Measurements from ENCODE around the gene GLB1L.

The GLB1L gene

GRCh38 chr2:219278655-219279150 is 33.5 kb upstream of the GLB1L start:
- no peak for TF ChIP-seq FOXP2 (optimal IDR thresholded peaks at IDR 0.05; ENCODE audit: control extremely low read depth, extremely low read length, insufficient read depth)
- TF ChIP-seq POLR2AphosphoS5 (IDR thresholded peaks at IDR 0.05; ENCODE audit: borderline replicate concordance, low read depth, low read length), result no peak
- no peak for TF ChIP-seq EZH2 (IDR thresholded peaks at IDR 0.05)
- H3K36me3 ChIP-seq (ENCODE audit: insufficient read depth, low read length), result peaks cover 4% of the 10 kb centered on the region; the same call in 1 of the 2 replicates
- H3K27ac ChIP-seq, result peak overlapping the region; percentile 89
- no peaks in the 10 kb centered on the region for H3K9me3 ChIP-seq (ENCODE audit: low read depth, low read length)
- H3K4me3 ChIP-seq, result peak overlapping the region; percentile 83
- DNase-seq (ENCODE audit: low read depth, low spot score), result no peak
- peak overlapping the region; percentile 72 for H3K9ac ChIP-seq (ENCODE audit: insufficient read length)

GRCh38 chr2:219277703-219278654 is 32.7 kb upstream of the GLB1L start:
- Histone ChIP-seq H3K9me3 (ENCODE audit: low read depth, low read length) (no peaks in the 10 kb centered on the region), H3K27ac (peak overlapping the region; percentile 89), H3K9ac (ENCODE audit: insufficient read length) (peak overlapping the region; percentile 72), H3K36me3 (ENCODE audit: insufficient read depth, low read length) (peaks cover 4% of the 10 kb centered on the region; the same call in 1 of the 2 replicates), H3K4me3 (peak overlapping the region; percentile 83)
- TF ChIP-seq EZH2 (IDR thresholded peaks at IDR 0.05) (no peak), POLR2AphosphoS5 (IDR thresholded peaks at IDR 0.05; ENCODE audit: borderline replicate concordance, low read depth, low read length) (no peak), FOXP2 (optimal IDR thresholded peaks at IDR 0.05; ENCODE audit: control extremely low read depth, extremely low read length, insufficient read depth) (no peak)
- DNase-seq (ENCODE audit: low read depth, low spot score), result peak; percentile 34

- H3K27ac ChIP-seq, result no peak overlapping the region
These were observed 29.2 kb upstream of the GLB1L start for GRCh38 chr2:219274361-219274921.

GRCh38 chr2:219273937-219274336 is 28.7 kb upstream of the GLB1L start:
- TF ChIP-seq POLR2AphosphoS5 (IDR thresholded peaks at IDR 0.05; ENCODE audit: borderline replicate concordance, low read depth, low read length), result no peak
- no peak for TF ChIP-seq FOXP2 (optimal IDR thresholded peaks at IDR 0.05; ENCODE audit: control extremely low read depth, extremely low read length, insufficient read depth)
- no peak for TF ChIP-seq EZH2 (IDR thresholded peaks at IDR 0.05)
- Histone ChIP-seq H3K27ac (no peak overlapping the region), H3K36me3 (ENCODE audit: insufficient read depth, low read length) (no peaks in the 10 kb centered on the region), H3K9me3 (ENCODE audit: low read depth, low read length) (no peaks in the 10 kb centered on the region), H3K4me3 (no peak overlapping the region), H3K9ac (ENCODE audit: insufficient read length) (no peak overlapping the region)
- DNase-seq (ENCODE audit: low read depth, low spot score), result no peak

More at GRCh38 chr2:219274361-219274921, 29.2 kb upstream of the GLB1L start:
- Histone ChIP-seq H3K9ac (ENCODE audit: insufficient read length) (peak overlapping the region; percentile 48), H3K4me3 (no peak overlapping the region), H3K9me3 (ENCODE audit: low read depth, low read length) (no peaks in the 10 kb centered on the region), H3K36me3 (ENCODE audit: insufficient read depth, low read length) (no peaks in the 10 kb centered on the region)
- no peak for DNase-seq (ENCODE audit: low read depth, low spot score)
- TF ChIP-seq EZH2 (IDR thresholded peaks at IDR 0.05), result no peak
- TF ChIP-seq FOXP2 (optimal IDR thresholded peaks at IDR 0.05; ENCODE audit: control extremely low read depth, extremely low read length, insufficient read depth), result no peak
- TF ChIP-seq POLR2AphosphoS5 (IDR thresholded peaks at IDR 0.05; ENCODE audit: borderline replicate concordance, low read depth, low read length), result no peak

- H3K9ac ChIP-seq (ENCODE audit: insufficient read length), result no peak overlapping the region
- H3K9me3 ChIP-seq (ENCODE audit: low read depth, low read length), result no peaks in the 10 kb centered on the region
- no peak for TF ChIP-seq EZH2 (IDR thresholded peaks at IDR 0.05)
- no peak for TF ChIP-seq FOXP2 (optimal IDR thresholded peaks at IDR 0.05; ENCODE audit: control extremely low read depth, extremely low read length, insufficient read depth)
- TF ChIP-seq POLR2AphosphoS5 (IDR thresholded peaks at IDR 0.05; ENCODE audit: borderline replicate concordance, low read depth, low read length), result no peak
- H3K4me3 ChIP-seq, result no peak overlapping the region
- H3K36me3 ChIP-seq (ENCODE audit: insufficient read depth, low read length), result no peaks in the 10 kb centered on the region
- DNase-seq (ENCODE audit: low read depth, low spot score), result no peak
- no peak overlapping the region for H3K27ac ChIP-seq
These were observed 27.8 kb upstream of the GLB1L start for GRCh38 chr2:219272995-219273394.

GRCh38 chr2:219272356-219272755 is 27.1 kb upstream of the GLB1L start:
- TF ChIP-seq FOXP2 (optimal IDR thresholded peaks at IDR 0.05; ENCODE audit: control extremely low read depth, extremely low read length, insufficient read depth) (no peak), EZH2 (IDR thresholded peaks at IDR 0.05) (no peak), POLR2AphosphoS5 (IDR thresholded peaks at IDR 0.05; ENCODE audit: borderline replicate concordance, low read depth, low read length) (no peak)
- Histone ChIP-seq H3K9me3 (ENCODE audit: low read depth, low read length) (no peaks in the 10 kb centered on the region), H3K4me3 (no peak overlapping the region), H3K9ac (ENCODE audit: insufficient read length) (no peak overlapping the region), H3K27ac (no peak overlapping the region), H3K36me3 (ENCODE audit: insufficient read depth, low read length) (no peaks in the 10 kb centered on the region)
- DNase-seq (ENCODE audit: low read depth, low spot score), result no peak

- Histone ChIP-seq H3K27ac (no peak overlapping the region), H3K9me3 (ENCODE audit: low read depth, low read length) (no peaks in the 10 kb centered on the region), H3K4me3 (no peak overlapping the region), H3K36me3 (ENCODE audit: insufficient read depth, low read length) (no peaks in the 10 kb centered on the region), H3K9ac (ENCODE audit: insufficient read length) (no peak overlapping the region)
- no peak for DNase-seq (ENCODE audit: low read depth, low spot score)
- TF ChIP-seq FOXP2 (optimal IDR thresholded peaks at IDR 0.05; ENCODE audit: control extremely low read depth, extremely low read length, insufficient read depth), result no peak
- TF ChIP-seq POLR2AphosphoS5 (IDR thresholded peaks at IDR 0.05; ENCODE audit: borderline replicate concordance, low read depth, low read length), result no peak
- TF ChIP-seq EZH2 (IDR thresholded peaks at IDR 0.05), result no peak
These were observed 25.8 kb upstream of the GLB1L start for GRCh38 chr2:219271021-219271420.

GRCh38 chr2:219270055-219270372 is 24.8 kb upstream of the GLB1L start:
- Histone ChIP-seq H3K36me3 (ENCODE audit: insufficient read depth, low read length) (no peaks in the 10 kb centered on the region), H3K9ac (ENCODE audit: insufficient read length) (no peak overlapping the region), H3K4me3 (no peak overlapping the region), H3K27ac (no peak overlapping the region), H3K9me3 (ENCODE audit: low read depth, low read length) (no peaks in the 10 kb centered on the region)
- no peak for TF ChIP-seq FOXP2 (optimal IDR thresholded peaks at IDR 0.05; ENCODE audit: control extremely low read depth, extremely low read length, insufficient read depth)
- TF ChIP-seq POLR2AphosphoS5 (IDR thresholded peaks at IDR 0.05; ENCODE audit: borderline replicate concordance, low read depth, low read length), result no peak
- no peak for TF ChIP-seq EZH2 (IDR thresholded peaks at IDR 0.05)
- DNase-seq (ENCODE audit: low read depth, low spot score), result no peak
